Fibroblast of pulmonary artery (primary cell): ENCODE measurements around the gene PPM1L.

Experiments used
- DNase-seq: peaks from one replicate; pipeline ENCODE4 v3.0.0-alpha.2; 2010; ENCODE audit warnings: low read depth
- H3K4me3 ChIP-seq: replicated peaks from 2 replicates; pipeline ENCODE4 v1.5.1; 2011; ENCODE audit warnings: low read depth, mild to moderate bottlenecking, control low read depth, low read length, moderate library complexity
- CTCF ChIP-seq: IDR thresholded peaks from 2 replicates; pipeline ENCODE4 v1.5.1; 2011; ENCODE audit warnings: mild to moderate bottlenecking, control low read depth, low read length, inconsistent platforms; ENCODE audit errors: missing control alignments

The PPM1L gene

GRCh38 chr3:160812304-160812703 lies 56.3 kb downstream of the PPM1L start:
- no peak for TF ChIP-seq CTCF
- no peak overlapping the region for H3K4me3 ChIP-seq
- no peak for DNase-seq

- TF ChIP-seq CTCF: no peak
Observed at GRCh38 chr3:160815280-160815679, 59.2 kb downstream of the PPM1L start.

GRCh38 chr3:160820022-160820421 lies 64.0 kb downstream of the PPM1L start:
- no peak for TF ChIP-seq CTCF
- H3K4me3 ChIP-seq: no peak overlapping the region
- DNase-seq: no peak

More at GRCh38 chr3:160815280-160815679, 59.2 kb downstream of the PPM1L start:
- no peak for DNase-seq
- H3K4me3 ChIP-seq: no peak overlapping the region

DNA sequence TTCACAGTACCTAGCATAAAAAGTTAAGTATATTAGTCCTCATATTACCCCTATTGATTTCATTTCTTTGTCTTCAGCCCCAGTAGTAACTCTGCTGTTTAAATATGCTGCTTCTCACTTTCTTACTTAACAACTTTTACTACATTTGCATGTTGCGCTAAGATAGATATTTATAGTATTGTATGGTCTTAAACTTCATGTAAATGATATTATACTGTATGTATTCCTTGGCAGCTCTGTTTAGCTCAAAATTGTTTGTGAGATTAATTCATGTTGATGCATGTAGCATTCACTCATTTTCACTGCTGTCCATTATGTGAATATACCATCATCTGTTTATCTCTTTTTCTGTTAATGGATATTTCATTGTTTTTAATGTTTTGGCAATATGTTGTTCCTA lies 64.4 kb downstream of the PPM1L start:
- no peak for DNase-seq
- H3K4me3 ChIP-seq: no peak overlapping the region
- no peak for TF ChIP-seq CTCF

GRCh38 chr3:160822936-160823335 lies 66.9 kb downstream of the PPM1L start:
- no peak for DNase-seq
- no peak overlapping the region for H3K4me3 ChIP-seq
- no peak for TF ChIP-seq CTCF

- no peak for TF ChIP-seq CTCF
- no peak for DNase-seq
- no peak overlapping the region for H3K4me3 ChIP-seq
Observed at GRCh38 chr3:160825311-160825800, 69.3 kb downstream of the PPM1L start.

DNA sequence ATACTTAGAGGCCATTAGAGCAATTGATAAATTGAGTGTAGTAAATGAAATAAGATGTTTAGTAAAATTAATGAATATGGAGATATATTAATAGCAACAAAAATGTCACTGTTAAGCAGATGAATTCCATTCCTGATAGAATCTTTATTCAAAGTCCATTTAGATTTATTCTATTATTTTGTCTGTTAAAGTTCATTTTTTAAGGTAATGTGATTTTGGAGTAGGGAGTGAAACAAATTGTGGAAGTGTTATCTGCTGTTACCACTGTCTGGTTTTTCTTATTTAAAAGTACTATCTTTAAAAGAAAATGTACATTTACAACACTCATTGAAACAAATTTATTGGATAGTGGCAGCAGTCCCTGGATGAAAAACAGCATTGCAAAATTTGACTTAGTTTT lies 70.4 kb downstream of the PPM1L start:
- TF ChIP-seq CTCF: no peak
- no peak overlapping the region for H3K4me3 ChIP-seq
- no peak for DNase-seq
